Fibroblast of skin of left biceps (primary cell): ENCODE data around the gene RITA1.

Experiments
- DNase-seq, 2 experiments: peaks; one replicate each; pipeline ENCODE4 v3.0.0-alpha.2; 2013; ENCODE audit warnings: low read depth in 2 of 2

Gene RITA1

GRCh38 chr12:113174461-113175384 lies 10.8 kb upstream of the RITA1 start:
- no peak for DNase-seq

GRCh38 chr12:113179023-113179422 lies 6.5 kb upstream of the RITA1 start:
- no peak for DNase-seq

GRCh38 chr12:113180333-113180732 lies 5.2 kb upstream of the RITA1 start:
- DNase-seq: no peak

GRCh38 chr12:113181975-113182374 lies 3.5 kb upstream of the RITA1 start:
- DNase-seq: no peak

- DNase-seq: no peak
Measured at GRCh38 chr12:113183030-113183589, 2.4 kb upstream of the RITA1 start.

- no peak for DNase-seq
Measured at GRCh38 chr12:113184098-113184899, 1.2 kb upstream of the RITA1 start.

DNA sequence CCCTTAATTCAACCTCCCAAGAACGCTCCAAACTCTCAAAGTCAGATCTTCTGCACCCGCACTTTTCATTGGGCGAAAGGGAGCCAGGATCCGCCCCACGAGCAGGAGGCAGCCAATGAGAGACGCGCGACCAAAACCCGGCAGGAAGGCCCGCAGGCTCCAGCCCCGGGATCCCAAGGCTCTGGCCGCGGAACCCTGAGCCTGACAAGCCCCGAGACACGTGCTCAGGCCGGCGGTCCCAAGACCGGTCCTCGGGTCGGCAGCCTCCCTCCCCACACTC lies 681 bp upstream of the RITA1 start:
- DNase-seq: peak; percentile 71 to 74

GRCh38 chr12:113186033-113186365 lies 478 bp downstream of the RITA1 start:
- no peak for DNase-seq

DNA sequence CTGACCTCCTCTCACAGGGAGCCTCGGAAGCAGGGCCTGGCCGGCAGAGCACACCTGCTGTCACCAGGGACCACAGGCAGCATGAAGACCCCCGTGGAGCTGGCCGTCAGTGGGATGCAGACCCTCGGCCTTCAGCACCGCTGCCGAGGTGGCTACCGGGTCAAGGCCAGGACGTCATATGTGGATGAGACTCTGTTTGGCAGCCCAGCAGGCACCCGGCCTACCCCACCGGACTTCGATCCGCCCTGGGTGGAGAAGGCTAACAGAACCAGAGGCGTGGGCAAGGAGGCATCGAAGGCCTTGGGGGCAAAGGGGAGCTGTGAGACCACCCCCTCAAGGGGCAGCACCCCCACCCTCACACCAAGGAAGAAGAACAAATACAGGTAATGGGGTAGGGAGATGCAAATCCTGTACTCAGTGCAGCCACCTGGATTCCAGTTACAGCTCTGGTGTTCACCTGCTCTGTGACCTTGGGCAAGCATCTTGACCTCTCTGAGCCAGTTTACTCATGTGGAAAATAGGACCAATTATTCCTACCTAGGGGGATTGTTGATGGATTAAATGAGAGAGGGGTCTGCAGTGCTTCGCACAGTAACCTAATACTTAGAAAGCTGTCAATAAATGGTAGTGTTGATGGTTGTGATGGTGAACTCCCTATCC lies 1.3 kb downstream of the RITA1 start:
- no peak for DNase-seq

GRCh38 chr12:113189361-113189760 lies 3.8 kb downstream of the RITA1 start:
- no peak for DNase-seq

DNA sequence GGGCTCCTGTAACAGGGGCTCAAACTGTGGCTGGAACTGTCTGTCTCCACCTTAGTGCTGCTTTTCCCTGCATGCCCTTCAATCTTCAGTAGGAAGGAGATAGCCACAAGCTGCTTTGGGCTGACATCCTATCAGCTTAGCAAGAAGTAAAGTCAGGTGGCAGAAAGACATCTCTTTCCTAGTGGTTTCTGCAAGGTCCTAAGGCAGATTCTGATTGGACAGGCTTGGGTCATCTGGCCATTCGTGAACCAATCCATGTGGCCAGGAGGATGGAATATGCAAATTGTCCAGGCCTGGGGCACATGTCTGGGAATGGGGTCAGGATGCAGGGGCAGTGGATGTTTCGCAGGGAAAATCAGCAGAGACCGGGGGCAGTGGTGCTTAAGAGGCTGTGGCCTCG lies 5.2 kb downstream of the RITA1 start:
- no peak for DNase-seq

DNA sequence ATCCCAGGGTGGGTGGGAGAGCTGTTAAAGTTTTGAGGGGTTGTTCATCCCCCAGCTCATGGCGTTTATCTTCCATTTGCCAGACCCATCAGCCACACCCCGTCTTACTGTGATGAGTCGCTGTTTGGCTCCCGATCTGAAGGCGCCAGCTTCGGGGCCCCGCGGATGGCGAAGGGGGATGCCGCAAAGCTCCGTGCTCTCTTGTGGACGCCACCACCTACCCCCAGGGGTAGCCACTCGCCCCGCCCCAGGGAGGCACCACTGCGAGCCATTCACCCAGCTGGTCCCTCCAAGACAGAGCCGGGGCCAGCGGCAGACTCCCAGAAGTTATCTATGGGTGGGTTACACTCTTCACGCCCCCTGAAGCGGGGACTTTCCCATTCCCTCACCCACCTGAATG lies 5.7 kb downstream of the RITA1 start:
- no peak for DNase-seq

- peak in 1 of 2 experiments; percentile 51 for DNase-seq
Measured at GRCh38 chr12:113194971-113195391, 9.5 kb downstream of the RITA1 start.

DNA sequence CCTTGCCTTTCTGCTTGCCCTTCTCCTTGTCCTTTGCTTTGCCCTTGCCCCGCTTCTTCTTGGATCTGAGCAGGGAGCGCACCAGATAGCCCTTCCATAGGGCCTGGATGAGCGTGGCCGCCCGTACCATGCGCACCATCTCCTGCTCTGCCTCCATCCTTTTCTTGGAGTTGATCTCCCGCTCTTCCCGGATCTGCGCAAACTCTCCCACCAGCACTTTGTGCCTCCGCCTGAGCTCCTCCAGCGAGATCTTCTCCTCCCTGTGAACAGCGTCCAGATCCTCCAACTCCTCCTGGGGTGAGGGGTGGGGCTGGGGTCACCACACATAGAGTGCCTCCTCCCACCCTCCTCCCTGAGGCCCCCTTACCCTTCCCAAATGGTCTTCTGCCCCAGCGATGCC lies 10.1 kb downstream of the RITA1 start:
- DNase-seq: no peak

DNA sequence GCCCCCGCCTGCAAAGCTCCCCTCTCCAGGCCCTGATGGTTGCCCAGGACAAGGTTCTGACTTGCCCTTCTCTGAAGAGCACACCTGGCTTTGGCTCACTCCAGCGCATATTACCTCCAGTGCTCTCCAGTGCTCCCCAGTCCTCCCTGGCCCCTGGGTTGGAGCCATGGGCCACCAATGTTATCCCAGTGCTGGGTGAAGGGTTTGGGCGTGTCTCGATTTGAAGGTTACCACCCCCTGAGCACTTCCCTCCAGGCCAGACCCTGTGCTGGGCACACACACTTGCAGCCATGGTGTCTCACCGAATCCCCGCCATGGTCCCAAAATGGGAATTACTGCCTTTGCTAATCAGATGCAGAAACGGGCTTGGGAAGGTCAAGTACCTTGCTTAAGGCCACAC lies 11.1 kb downstream of the RITA1 start:
- no peak for DNase-seq

GRCh38 chr12:113196990-113197389 lies 11.5 kb downstream of the RITA1 start:
- DNase-seq: no peak

DNA sequence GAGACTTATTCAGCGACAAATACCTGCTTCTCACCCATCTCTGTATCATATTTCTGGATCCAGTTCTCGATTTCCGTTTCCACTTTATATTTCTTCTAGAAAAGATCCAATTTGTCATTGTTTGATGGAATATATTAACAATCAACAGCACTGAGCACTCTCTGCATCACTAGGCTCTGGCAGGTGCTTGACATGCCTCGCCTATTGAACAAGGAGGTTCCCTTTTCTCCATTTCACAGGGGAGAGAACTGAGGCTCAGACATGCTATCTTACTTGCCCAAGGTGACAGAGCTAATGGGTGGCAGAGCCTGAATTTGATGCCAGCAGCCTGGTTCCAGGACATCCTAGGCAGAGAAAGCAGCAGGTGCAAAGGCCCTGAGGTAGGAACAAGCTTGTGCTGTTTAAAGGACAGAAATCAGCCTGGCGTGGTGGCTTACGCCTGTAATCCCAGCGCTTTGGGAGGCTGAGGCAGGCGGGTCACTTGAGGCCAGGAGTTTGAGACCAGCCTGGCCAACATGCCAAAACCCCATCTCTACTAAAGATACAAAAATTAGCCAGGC lies 12.1 kb downstream of the RITA1 start:
- no peak for DNase-seq

GRCh38 chr12:113198296-113198695 lies 12.8 kb downstream of the RITA1 start:
- no peak for DNase-seq

GRCh38 chr12:113200021-113200797 lies 14.7 kb downstream of the RITA1 start:
- DNase-seq: no peak

DNA sequence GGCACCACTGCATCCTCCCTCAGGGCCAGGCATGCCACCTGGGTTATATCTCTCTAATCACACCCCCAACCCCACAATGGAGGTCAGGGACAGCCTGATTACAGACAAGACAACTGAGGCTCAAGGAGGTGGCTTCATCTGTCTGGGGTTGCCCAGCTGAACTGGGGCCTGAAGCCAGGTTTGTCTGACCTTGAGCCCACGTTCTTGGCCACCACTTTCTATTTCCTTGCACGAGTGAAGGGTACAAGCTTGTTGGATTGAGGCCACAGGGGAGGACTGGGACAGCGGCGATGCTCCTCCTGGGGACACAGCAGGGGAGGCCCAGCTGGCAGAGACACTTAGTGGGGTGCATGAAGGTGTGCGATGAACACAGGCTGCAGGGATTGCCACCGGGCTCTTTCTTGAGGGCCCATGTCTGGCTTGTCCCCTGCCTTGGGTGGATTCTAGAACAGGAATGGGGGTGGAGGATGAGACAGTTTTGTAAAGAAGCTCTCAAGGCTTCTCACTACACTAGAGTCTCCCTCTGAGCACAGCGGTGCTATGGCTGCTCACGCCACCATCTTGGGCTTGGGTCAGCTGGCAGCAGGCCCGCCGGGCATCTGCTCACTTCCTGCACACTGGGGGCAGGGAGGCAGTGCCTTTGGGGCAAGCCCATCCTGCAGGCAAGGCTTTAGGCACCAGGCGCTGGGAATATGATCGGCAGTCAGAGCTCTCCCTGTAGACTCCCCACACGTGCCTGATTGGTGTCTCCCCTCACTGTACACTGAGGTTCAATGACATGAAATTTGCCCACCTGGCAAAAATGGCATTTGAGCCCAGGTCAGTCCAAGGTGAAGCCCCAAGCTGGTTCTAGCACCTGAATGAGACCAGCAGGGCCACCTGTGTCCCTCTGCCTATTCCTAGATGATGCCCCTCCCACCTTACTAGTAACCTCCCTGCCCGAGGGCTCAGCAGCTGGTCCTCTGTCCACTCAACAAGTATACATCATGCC lies 16.0 kb downstream of the RITA1 start:
- no peak for DNase-seq
